Nasal cavity respiratory epithelium epithelial cell of viscerocranial mucosa (primary cell): Measurements from ENCODE around the gene DNMT3A. TPM values are rescaled to one million over a fixed set of nuclear protein-coding genes. Genes with fewer than 3 reads are reported as not detected.

Experiments
- total RNA-seq: library from RNA; depleted of rRNA; stranded (reverse); fragments of >200 nt; gene quantifications from 2 replicates; pipeline ENCODE4 v1.2.3, GENCODE V29; 2014

The DNMT3A gene
- total RNA-seq: 16.1 and 23.3 TPM in 2 replicates

GRCh38 chr2:25341753-25342371 is at the start of gene DNMT3A:
TSS of gene DNMT3A (minus strand) at chr2:25341925. CDS start at chr2:25313984, 27,941 bp downstream.

Other genes with a start within 250 kb of the DNMT3A start
- 0.07 TPM in 1 of 2 replicates, not detected in the other for gene POMC, start 173.3 kb downstream of the DNMT3A start, total RNA-seq